ENCODE measurements around the gene ADAMTS12. TPM values are rescaled to one million over a fixed set of nuclear protein-coding genes. Genes with fewer than 3 reads are reported as not detected.

Gene ADAMTS12
- total and polyA plus RNA-seq, 2 experiments from 2014 or later: 9.1 to 17.1 TPM

- peaks cover 3% of the 10 kb centered on the region for H3K27me3 Mint-ChIP-seq (ENCODE audit: insufficient read depth, low read depth, poor library complexity)
- H3K36me3 Mint-ChIP-seq (ENCODE audit: low read depth): no peaks in the 10 kb centered on the region; the same call in 2 of the 3 replicates
- no peaks in the 10 kb centered on the region for H3K9me3 Mint-ChIP-seq
- no peak overlapping the region for H3K4me2 ChIP-seq
- peaks cover 22% of the 10 kb centered on the region for H3K9me2 ChIP-seq (ENCODE audit: insufficient read depth)
- DNase-seq (ENCODE audit: low spot score) (no peak), ATAC-seq (no peak)
- H3K4me3 Mint-ChIP-seq: no peak overlapping the region
- no peaks in the 10 kb centered on the region for H3F3A ChIP-seq (replicated peaks; ENCODE audit: low read depth)
- peaks cover 20% of the 10 kb centered on the region for H3K4me1 Mint-ChIP-seq
- no peaks in the 10 kb centered on the region for H3K27me3 ChIP-seq (ENCODE audit: insufficient read depth)
- H3K27ac Mint-ChIP-seq: no peak overlapping the region
- no peak overlapping the region for H3K27ac ChIP-seq (ENCODE audit: low read depth)
- no peak overlapping the region for H2AFZ ChIP-seq
- H3K36me3 ChIP-seq (ENCODE audit: insufficient read depth): no peaks in the 10 kb centered on the region
- H3K79me2 ChIP-seq (replicated peaks; ENCODE audit: insufficient read depth): no peaks in the 10 kb centered on the region
- TF ChIP-seq CREB1 (CRISPR knock-in tag; IDR thresholded peaks at IDR 0.05; ENCODE audit: low read depth): no peak
- TF ChIP-seq CTCF (conservative IDR thresholded peaks at IDR 0.05; ENCODE audit: low read depth in 2 of 2): no peak
- no peak for TF ChIP-seq NANOG (IDR thresholded peaks at IDR 0.05; ENCODE audit: borderline replicate concordance)
- TF ChIP-seq ZNF114 (CRISPR knock-in tag; IDR thresholded peaks at IDR 0.05): no peak
- no peak for TF ChIP-seq STAT1 (IDR thresholded peaks at IDR 0.05; ENCODE audit: unreplicated experiment)
- no peak for TF ChIP-seq EZH2 (IDR thresholded peaks at IDR 0.05; ENCODE audit: low read depth, unreplicated experiment)
- no peak for TF ChIP-seq ZNF331 (CRISPR knock-in tag; IDR thresholded peaks at IDR 0.05; ENCODE audit: low read depth)
- no peak for TF ChIP-seq REST (IDR thresholded peaks at IDR 0.05; ENCODE audit: unreplicated experiment)
- TF ChIP-seq POLR2AphosphoS5 (IDR thresholded peaks at IDR 0.05; ENCODE audit: low read depth): no peak
- no peak for TF ChIP-seq ETS1 (IDR thresholded peaks at IDR 0.05)
- TF ChIP-seq ZNF462 (CRISPR knock-in tag; IDR thresholded peaks at IDR 0.05): no peak
- TF ChIP-seq JUNB (IDR thresholded peaks at IDR 0.05; ENCODE audit: unreplicated experiment): no peak
- no peak for TF ChIP-seq EZH2phosphoT487 (IDR thresholded peaks at IDR 0.05; ENCODE audit: unreplicated experiment)
- H3K4me3 ChIP-seq: no peak overlapping the region
- no peaks in the 10 kb centered on the region for H4K20me1 ChIP-seq (replicated peaks; ENCODE audit: insufficient read depth)
- peaks cover 33% of the 10 kb centered on the region for H3K4me1 ChIP-seq (ENCODE audit: insufficient read depth)
Measured at GRCh38 chr5:33925278-33925677, 33.5 kb upstream of the ADAMTS12 start.

Data from GM23338 (cell line).